Fibroblast of peridontal ligament (primary cell): ENCODE measurements around the gene CATSPERD.
"Not testable (repeated sequence)": the region's sequence is repeated elsewhere in the genome, so short reads cannot be mapped to it uniquely, and the experiment has no call there.

ENCODE experiments used
- DNase-seq: peaks from one replicate; pipeline ENCODE4 v3.0.0-alpha.2; 2010; ENCODE audit errors: extremely low read depth

Gene CATSPERD

GRCh38 chr19:5697022-5697889 is 23.2 kb upstream of the CATSPERD start:
- DNase-seq, result no peak

- no peak for DNase-seq
These were observed 22.4 kb upstream of the CATSPERD start for GRCh38 chr19:5697890-5698634.

GRCh38 chr19:5698635-5699422 is 21.6 kb upstream of the CATSPERD start:
- DNase-seq, result no peak

- DNase-seq, result no peak
These were observed 19.9 kb upstream of the CATSPERD start for GRCh38 chr19:5700455-5701092.

- DNase-seq, result not testable (repeated sequence)
These were observed 18.4 kb upstream of the CATSPERD start for GRCh38 chr19:5702053-5702410.

- DNase-seq, result no peak
These were observed 16.3 kb upstream of the CATSPERD start for GRCh38 chr19:5703819-5704818.

- no peak for DNase-seq
These were observed 14.9 kb upstream of the CATSPERD start for GRCh38 chr19:5705552-5705951.

GRCh38 chr19:5706876-5707573 is 13.4 kb upstream of the CATSPERD start:
- no peak for DNase-seq

- DNase-seq, result no peak
These were observed 12.6 kb upstream of the CATSPERD start for GRCh38 chr19:5707576-5708575.

GRCh38 chr19:5711025-5711424 is 9.4 kb upstream of the CATSPERD start:
- no peak for DNase-seq

- no peak for DNase-seq
These were observed 8.7 kb upstream of the CATSPERD start for GRCh38 chr19:5711713-5712161.

GRCh38 chr19:5713228-5713627 is 7.2 kb upstream of the CATSPERD start:
- DNase-seq, result no peak

- no peak for DNase-seq
These were observed 5.6 kb upstream of the CATSPERD start for GRCh38 chr19:5714816-5715215.

- no peak for DNase-seq
These were observed 3.1 kb upstream of the CATSPERD start for GRCh38 chr19:5717215-5717935.

GRCh38 chr19:5718037-5718578 is 2.3 kb upstream of the CATSPERD start:
- peak; percentile 41 for DNase-seq

- peak; percentile 93 for DNase-seq
These were observed 1.7 kb upstream of the CATSPERD start for GRCh38 chr19:5718579-5719273.
